ENCODE results near the gene TCAF1. TPM values are rescaled to one million over a fixed set of nuclear protein-coding genes. Genes with fewer than 3 reads are reported as not detected.
A peak's percentile ranks its signal among the peaks of the same experiment; 100 is the strongest.

The TCAF1 gene
- total and polyA plus RNA-seq, 4 donors = 20.2 to 75.1 (median 30.1) TPM

- no peak for DNase-seq (ENCODE audit: low spot score)
- TF ChIP-seq ATF3 (IDR thresholded peaks at IDR 0.05) (no peak), HNF4G (IDR thresholded peaks at IDR 0.05) (no peak), YY1 (IDR thresholded peaks at IDR 0.05) (no peak), FOXA2 (IDR thresholded peaks at IDR 0.05) (no peak), TAF1 (conservative IDR thresholded peaks at IDR 0.05) (no peak), FOXA1 (IDR thresholded peaks at IDR 0.05) (no peak), JUND (IDR thresholded peaks at IDR 0.05) (no peak)
These were observed 440 bp upstream of the TCAF1 start for GRCh38 chr7:143902332-143902899.

GRCh38 chr7:143901332-143901667, 676 bp downstream of the TCAF1 start:
- no peaks in the 10 kb centered on the region for H3K27me3 ChIP-seq (ENCODE audit: control insufficient read depth in 4 of 4, insufficient read depth in 4 of 4, low read length in 3 of 4)
- H3K36me3 ChIP-seq (ENCODE audit: control insufficient read depth in 4 of 4, insufficient read depth in 3 of 4, low read depth in 1 of 4, low read length in 3 of 4) = no peaks in the 10 kb centered on the region
- DNase-seq (ENCODE audit: low spot score) = peak; percentile 45
- TF ChIP-seq RXRA (IDR thresholded peaks at IDR 0.05) (no peak), HNF4A (conservative IDR thresholded peaks at IDR 0.05) (no peak), EGR1 (IDR thresholded peaks at IDR 0.05; ENCODE audit: low read depth in 2 of 2) (no peak), SP1 (IDR thresholded peaks at IDR 0.05) (no peak), YY1 (IDR thresholded peaks at IDR 0.05) (no peak), HNF4G (IDR thresholded peaks at IDR 0.05) (no peak), NR2F2 (IDR thresholded peaks at IDR 0.05) (no peak), ATF3 (IDR thresholded peaks at IDR 0.05) (no peak), TAF1 (conservative IDR thresholded peaks at IDR 0.05) (no peak), MAX (IDR thresholded peaks at IDR 0.05) (no peak), FOXA1 (IDR thresholded peaks at IDR 0.05) (no peak), JUND (IDR thresholded peaks at IDR 0.05) (no peak), CTCF (IDR thresholded peaks at IDR 0.05; ENCODE audit: low read depth, low read length, missing input control) (no peak)
- peaks cover 6 to 16% (median 14%) of the 10 kb centered on the region in 4 donors for H3K4me1 ChIP-seq (ENCODE audit: control insufficient read depth in 4 of 4, insufficient read depth in 4 of 4, low read length in 3 of 4)
- peak overlapping the region; percentile 69 to 87 for H3K9ac ChIP-seq (ENCODE audit: low read depth in 1 of 2, low read length in 2 of 2)
- no peaks in the 10 kb centered on the region for H3K9me3 ChIP-seq (ENCODE audit: control insufficient read depth in 4 of 4, low read length in 3 of 4)
- WGBS = 1% methylated on average over 14 of the region's 14 CpGs
- peak overlapping the region; percentile 62 to 91 (median 71) for H3K4me3 ChIP-seq (ENCODE audit: low read depth in 1 of 3, low read length in 3 of 3)
- peak overlapping the region; percentile 83 to 91 for H3K27ac ChIP-seq (ENCODE audit: low read depth in 1 of 2, low read length in 2 of 2)

More at GRCh38 chr7:143902332-143902899, 440 bp upstream of the TCAF1 start:
- 68% methylated on average over 14 of the region's 14 CpGs for WGBS
- Histone ChIP-seq H3K9ac (ENCODE audit: low read depth in 1 of 2, low read length in 2 of 2) (no peak overlapping the region), H3K36me3 (ENCODE audit: control insufficient read depth in 4 of 4, insufficient read depth in 3 of 4, low read depth in 1 of 4, low read length in 3 of 4) (no peaks in the 10 kb centered on the region), H3K27me3 (ENCODE audit: control insufficient read depth in 4 of 4, insufficient read depth in 4 of 4, low read length in 3 of 4) (no peaks in the 10 kb centered on the region), H3K9me3 (ENCODE audit: control insufficient read depth in 4 of 4, low read length in 3 of 4) (no peaks in the 10 kb centered on the region), H3K27ac (ENCODE audit: low read depth in 1 of 2, low read length in 2 of 2) (peak overlapping the region; percentile 83 to 91), H3K4me1 (ENCODE audit: control insufficient read depth in 4 of 4, insufficient read depth in 4 of 4, low read length in 3 of 4) (peaks cover 6 to 16% (median 14%) of the 10 kb centered on the region in 4 donors), H3K4me3 (ENCODE audit: low read depth in 1 of 3, low read length in 3 of 3) (peak overlapping the region in 1 of 3 donors; percentile 71)

DNA sequence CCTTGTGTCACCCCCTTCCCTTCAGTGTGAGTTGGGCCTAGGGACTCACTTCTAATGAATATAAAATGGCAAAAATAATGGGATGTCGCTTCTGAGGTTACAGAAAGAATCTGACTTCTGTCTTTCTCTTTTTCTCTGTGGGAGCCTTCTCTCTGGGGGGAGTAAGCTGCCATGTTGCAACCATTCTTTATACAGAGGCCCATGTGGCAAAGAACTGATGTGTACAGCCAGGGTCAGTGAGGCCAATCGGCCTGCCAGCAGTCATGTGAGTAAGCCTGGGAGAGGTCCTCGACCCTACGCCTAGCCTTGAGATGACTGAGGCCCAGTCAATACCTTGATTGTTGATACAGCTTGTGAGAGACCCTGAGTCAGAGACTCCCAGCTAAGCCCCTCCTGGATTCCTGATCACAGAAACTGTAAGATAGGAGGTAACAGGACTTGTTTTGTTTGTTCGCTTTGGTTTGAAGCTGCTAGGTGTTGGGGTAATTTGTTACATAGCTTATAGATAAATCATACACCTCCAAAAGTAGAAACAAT, 1.7 kb downstream of the TCAF1 start:
- TF ChIP-seq SP1 (IDR thresholded peaks at IDR 0.05) (peak; percentile 53), FOXA2 (IDR thresholded peaks at IDR 0.05) (peak; percentile 45), FOXA1 (IDR thresholded peaks at IDR 0.05) (no peak), MAX (IDR thresholded peaks at IDR 0.05) (peak; percentile 43), RXRA (IDR thresholded peaks at IDR 0.05) (peak; percentile 89 to 90), GABPA (IDR thresholded peaks at IDR 0.05 in 1 of 2, conservative IDR thresholded peaks at IDR 0.05 in 1 of 2) (no peak), ZBTB33 (IDR thresholded peaks at IDR 0.05) (peak; percentile 37), JUND (IDR thresholded peaks at IDR 0.05) (peak in 1 of 2 donors; percentile 19), HNF4A (conservative IDR thresholded peaks at IDR 0.05) (peak; percentile 46 to 70), YY1 (IDR thresholded peaks at IDR 0.05) (peak; percentile 51), TAF1 (conservative IDR thresholded peaks at IDR 0.05) (no peak)
- H3K27ac ChIP-seq (ENCODE audit: low read depth in 1 of 2, low read length in 2 of 2) = peak overlapping the region; percentile 55 to 91
- H3K9me3 ChIP-seq (ENCODE audit: control insufficient read depth in 4 of 4, low read length in 3 of 4) = no peaks in the 10 kb centered on the region
- H3K36me3 ChIP-seq (ENCODE audit: control insufficient read depth in 4 of 4, insufficient read depth in 3 of 4, low read depth in 1 of 4, low read length in 3 of 4) = no peaks in the 10 kb centered on the region
- H3K27me3 ChIP-seq (ENCODE audit: control insufficient read depth in 4 of 4, insufficient read depth in 4 of 4, low read length in 3 of 4) = no peaks in the 10 kb centered on the region
- H3K4me1 ChIP-seq (ENCODE audit: control insufficient read depth in 4 of 4, insufficient read depth in 4 of 4, low read length in 3 of 4) = peaks cover 6 to 16% (median 14%) of the 10 kb centered on the region in 4 donors
- DNase-seq (ENCODE audit: low spot score) = no peak
- no peak overlapping the region for H3K9ac ChIP-seq (ENCODE audit: low read depth in 1 of 2, low read length in 2 of 2)
- peak overlapping the region in 2 of 3 donors; percentile 9 to 91 for H3K4me3 ChIP-seq (ENCODE audit: low read depth in 1 of 3, low read length in 3 of 3)
- WGBS = 44% methylated on average over 5 of the region's 5 CpGs

Measured in liver (tissue), 9 donors.